OCI-LY1 (cell line): Measurements from ENCODE around the gene EMC9.

Experiments used
- CTCF ChIP-seq: fragments of 200-600 bp; sonication (generic), shearing (Covaris generic); IDR thresholded peaks from 2 replicates; pipeline ENCODE4 v1.5.1; 2017; ENCODE audit warnings: mild to moderate bottlenecking, antibody characterized with exemption, low read length, moderate library complexity, mixed read lengths
- EZH2 ChIP-seq: fragments of 200-600 bp; sonication (generic), shearing (Covaris generic); IDR thresholded peaks from 2 replicates; pipeline ENCODE4 v1.8.0; 2017; ENCODE audit warnings: borderline replicate concordance, mixed run types, mild to moderate bottlenecking, antibody characterized with exemption, low read length, moderate library complexity, mixed read lengths

- TF ChIP-seq CTCF (no peak), EZH2 (no peak)
Measured at GRCh38 chr14:24103451-24103850, 37.9 kb downstream of the EMC9 start.
